SU-DHL-6 (cell line): ENCODE results near the gene EIF3J.

Experiments
- CTCF ChIP-seq: fragments of 200-600 bp; sonication (generic); IDR thresholded peaks from one replicate; pipeline ENCODE4 v1.5.1; 2017; ENCODE audit warnings: antibody characterized with exemption, mild to moderate bottlenecking, low read length, moderate library complexity; ENCODE audit not compliant: insufficient read depth, poor library complexity, severe bottlenecking
- EZH2phosphoT487 ChIP-seq: fragments of 200-600 bp; sonication (generic), shearing (Covaris generic); conservative IDR thresholded peaks from 2 replicates; pipeline ENCODE4 v1.6.1; 2018; ENCODE audit warnings: mild to moderate bottlenecking, antibody characterized with exemption, low read length, moderate library complexity, mixed read lengths

GRCh38 chr15:44532689-44533088 lies 4.3 kb upstream of the EIF3J start:
- TF ChIP-seq CTCF (peak; percentile 26), EZH2phosphoT487 (no peak)
